Kidney (tissue), 14 donors: Measurements from ENCODE around the gene TBC1D24. TPM values are rescaled to one million over a fixed set of nuclear protein-coding genes. Genes with fewer than 3 reads are reported as not detected.

Experiments
- DNase-seq, 5 donors: peaks; one replicate each; pipeline ENCODE4 v3.0.0-alpha.2; 2013 to 2020
- FAIRE-seq: peaks from 2 replicates; lab custom pipeline; 2012; peaks lifted over from hg19 to GRCh38; lab: Jason Lieb, UNC
- H3K27ac ChIP-seq, 2 donors: one replicate each; pipeline ENCODE4 v1.7.0; 2013; ENCODE audit warnings: low read depth in 2 of 2, low read length in 2 of 2, inconsistent platforms in 1 of 2
- H3K27me3 ChIP-seq: one replicate; pipeline ENCODE4 v1.7.1; 2013; ENCODE audit warnings: low read length, inconsistent platforms; ENCODE audit not compliant: control insufficient read depth, insufficient read depth
- H3K36me3 ChIP-seq, 3 donors: one replicate each; pipeline versions ENCODE4 v1.7.0 to v1.7.1; 2013; ENCODE audit warnings: low read length in 3 of 3, control low read depth in 1 of 3, inconsistent platforms in 1 of 3; ENCODE audit not compliant: insufficient read depth in 3 of 3, control insufficient read depth in 2 of 3
- H3K4me1 ChIP-seq, 3 donors: one replicate each; pipeline versions ENCODE4 v1.7.0 to v1.7.1; 2013; ENCODE audit warnings: low read length in 3 of 3, inconsistent platforms in 1 of 3, low read depth in 1 of 3; ENCODE audit not compliant: control insufficient read depth in 2 of 3, insufficient read depth in 2 of 3
- H3K4me3 ChIP-seq, 3 donors: one replicate each; pipeline versions ENCODE4 v1.7.0 to v1.8.1; 2013; ENCODE audit warnings: low read length in 3 of 3, control low read depth in 1 of 3, inconsistent platforms in 1 of 3
- H3K9ac ChIP-seq, 3 donors: one replicate each; pipeline versions ENCODE4 v1.7.0 to v1.7.1; 2013; ENCODE audit warnings: low read length in 3 of 3, control low read depth in 1 of 3, inconsistent platforms in 1 of 3
- H3K9me3 ChIP-seq, 3 donors: one replicate each; pipeline versions ENCODE4 v1.7.0 to v1.7.1; 2013; ENCODE audit warnings: low read length in 3 of 3, control low read depth in 1 of 3, inconsistent platforms in 1 of 3; ENCODE audit not compliant: control insufficient read depth in 2 of 3, insufficient read depth in 1 of 3
- intact Hi-C: fragments of 100-400 bp; cut with DNase I; formaldehyde crosslinking; loops from one replicate; pipeline ENCODE4 v1.11.1; 2022
- polyA plus RNA-seq: library from polyadenylated mRNA; stranded (reverse); fragments of 350-450 nt; fragmentation: Illumina TruSeq; extraction: RNeasy Lipid Tissue Mini Kit (QIAGEN cat#74804); gene quantifications from one replicate; pipeline ENCODE4 v1.2.3, GENCODE V29; 2014; ENCODE audit warnings: low read depth, low replicate concordance; ENCODE audit not compliant: insufficient read depth
- total RNA-seq: library from RNA; stranded (reverse); fragmentation: NEBNext Ultra II Directional; extraction: Animal tissue kit (Norgen Biotek cat#: 25700); gene quantifications from one replicate; pipeline ENCODE4 v1.2.1, GENCODE V29; 2021
- TF ChIP-seq, protein P1 (sequence below): IDR thresholded peaks from 3 replicates; pipeline ENCODE4 v1.5.1; 2012; ENCODE audit warnings: mild to moderate bottlenecking, moderate library complexity, borderline replicate concordance; ENCODE audit not compliant: insufficient read depth; ENCODE audit errors: extremely low read depth
- donor health status: control.
- donor health status: control.
- donor health status: control.
- donor health status: control.
- donor health status: control.
- donor health status: DM: yes; HTN: yes; CAD: no.
- donor health status: Normal renal cell carcinoma (clear cell type).

Gene TBC1D24
- total and polyA plus RNA-seq, 2 donors from 2014 or later = 23.9 to 25.7 TPM

DNA sequence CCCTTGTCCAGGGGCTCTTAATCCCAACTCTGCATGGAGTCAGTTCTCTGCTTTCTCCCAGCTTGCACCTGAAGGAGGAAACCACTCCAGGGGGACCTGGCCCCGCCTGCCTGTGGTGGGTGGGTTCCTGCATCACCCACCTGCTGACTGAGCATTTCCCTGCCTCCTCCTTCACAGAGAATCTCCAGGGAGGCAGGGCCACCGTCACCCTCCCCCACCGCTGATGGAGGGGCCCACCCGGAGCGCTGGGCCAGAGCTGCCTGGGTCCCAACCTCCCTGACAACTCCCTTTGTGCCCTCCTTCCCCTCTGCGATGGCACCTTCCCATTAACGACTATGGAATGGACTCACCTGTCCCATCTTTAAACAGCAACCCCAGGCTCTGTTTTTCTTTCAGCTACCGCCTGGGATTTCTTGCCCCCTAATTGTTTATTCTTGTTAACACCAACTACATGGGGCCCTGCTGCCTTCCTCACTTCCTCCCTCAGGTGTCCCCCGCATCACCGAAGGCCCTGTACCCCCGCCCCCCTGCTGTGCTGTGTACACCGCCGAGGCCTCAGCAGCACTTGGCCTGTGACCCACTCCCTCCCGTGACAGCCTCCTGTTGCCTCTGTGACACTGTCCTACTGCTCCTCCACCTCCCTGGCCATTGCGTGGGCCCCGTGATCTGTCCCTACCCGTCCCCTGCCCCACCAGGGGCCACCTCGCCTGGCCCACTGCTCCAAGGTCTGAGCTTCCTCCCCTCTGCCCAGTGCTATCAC, 15.9 kb upstream of the TBC1D24 start:
- Histone ChIP-seq H3K4me1 (peaks cover 0 to 6% (median 0%) of the 10 kb centered on the region in 3 donors), H3K9me3 (no peaks in the 10 kb centered on the region), H3K36me3 (no peaks in the 10 kb centered on the region), H3K27me3 (no peaks in the 10 kb centered on the region), H3K9ac (peak overlapping the region in 2 of 3 donors; percentile 49 to 80), H3K27ac (no peak overlapping the region), H3K4me3 (peak overlapping the region; percentile 42 to 79 (median 75))
- intact Hi-C loops = no loop called here
- peak in 1 of 5 donors; percentile 57 for DNase-seq
- TF ChIP-seq, protein P1, sequence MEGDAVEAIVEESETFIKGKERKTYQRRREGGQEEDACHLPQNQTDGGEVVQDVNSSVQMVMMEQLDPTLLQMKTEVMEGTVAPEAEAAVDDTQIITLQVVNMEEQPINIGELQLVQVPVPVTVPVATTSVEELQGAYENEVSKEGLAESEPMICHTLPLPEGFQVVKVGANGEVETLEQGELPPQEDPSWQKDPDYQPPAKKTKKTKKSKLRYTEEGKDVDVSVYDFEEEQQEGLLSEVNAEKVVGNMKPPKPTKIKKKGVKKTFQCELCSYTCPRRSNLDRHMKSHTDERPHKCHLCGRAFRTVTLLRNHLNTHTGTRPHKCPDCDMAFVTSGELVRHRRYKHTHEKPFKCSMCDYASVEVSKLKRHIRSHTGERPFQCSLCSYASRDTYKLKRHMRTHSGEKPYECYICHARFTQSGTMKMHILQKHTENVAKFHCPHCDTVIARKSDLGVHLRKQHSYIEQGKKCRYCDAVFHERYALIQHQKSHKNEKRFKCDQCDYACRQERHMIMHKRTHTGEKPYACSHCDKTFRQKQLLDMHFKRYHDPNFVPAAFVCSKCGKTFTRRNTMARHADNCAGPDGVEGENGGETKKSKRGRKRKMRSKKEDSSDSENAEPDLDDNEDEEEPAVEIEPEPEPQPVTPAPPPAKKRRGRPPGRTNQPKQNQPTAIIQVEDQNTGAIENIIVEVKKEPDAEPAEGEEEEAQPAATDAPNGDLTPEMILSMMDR = no peak
- FAIRE-seq = no peak

DNA sequence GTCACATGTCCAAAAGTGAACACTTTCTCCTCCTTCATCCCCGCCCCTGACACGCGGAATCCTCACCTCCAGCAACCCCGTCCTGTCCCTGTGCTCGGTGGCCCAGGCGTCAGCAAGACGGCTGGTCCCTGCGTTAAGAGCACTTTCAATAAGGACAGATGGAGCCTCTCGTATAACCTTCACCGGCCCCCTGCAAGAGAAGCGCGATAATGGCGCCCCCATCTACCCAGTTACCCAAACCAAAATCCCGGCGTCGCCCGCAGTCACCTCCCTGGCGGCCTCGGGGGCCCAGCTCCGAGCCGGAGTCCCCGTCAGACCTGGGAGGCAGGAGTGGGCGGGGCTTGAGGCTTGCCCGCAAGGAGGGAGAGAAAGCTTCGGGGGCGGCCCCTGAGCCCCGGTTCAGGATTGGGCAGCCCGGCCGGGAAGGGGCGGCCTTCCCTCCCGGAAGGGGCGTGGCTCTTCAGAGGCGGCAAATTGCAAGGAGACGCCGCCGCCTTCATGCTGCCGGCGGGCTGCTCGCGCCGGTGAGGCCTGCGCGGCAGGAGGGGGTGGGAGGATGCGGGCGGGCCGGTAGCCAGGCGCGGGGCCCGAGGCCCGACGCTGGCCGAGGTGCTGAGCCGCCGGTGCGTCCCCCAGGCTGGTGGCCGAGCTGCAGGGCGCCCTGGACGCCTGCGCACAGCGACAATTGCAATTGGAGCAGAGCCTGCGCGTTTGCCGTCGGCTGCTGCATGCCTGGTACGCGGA, 15.1 kb upstream of the TBC1D24 start, which contains the start of gene TEDC2:
Gene TEDC2, plus strand, starts transcription at position 463 of the 744 bp plus-strand sequence. Its CDS starts 36 bp downstream, at position 499.
- H3K9me3 ChIP-seq = no peaks in the 10 kb centered on the region
- no peaks in the 10 kb centered on the region for H3K27me3 ChIP-seq
- H3K9ac ChIP-seq = peak within 1 kb of the TSS; percentile 6 to 80 (median 49)
- DNase-seq (peak; percentile 96 to 99 (median 97)), FAIRE-seq (peak; percentile 83)
- H3K36me3 ChIP-seq = no peaks in the 10 kb centered on the region
- peaks cover 0 to 6% (median 0%) of the 10 kb centered on the region in 3 donors for H3K4me1 ChIP-seq
- H3K27ac ChIP-seq = no peak within 1 kb of the TSS
- TF ChIP-seq, protein P1 = no peak
- H3K4me3 ChIP-seq = peak within 1 kb of the TSS; percentile 42 to 79 (median 75)
- intact Hi-C loops = no loop called here

DNA sequence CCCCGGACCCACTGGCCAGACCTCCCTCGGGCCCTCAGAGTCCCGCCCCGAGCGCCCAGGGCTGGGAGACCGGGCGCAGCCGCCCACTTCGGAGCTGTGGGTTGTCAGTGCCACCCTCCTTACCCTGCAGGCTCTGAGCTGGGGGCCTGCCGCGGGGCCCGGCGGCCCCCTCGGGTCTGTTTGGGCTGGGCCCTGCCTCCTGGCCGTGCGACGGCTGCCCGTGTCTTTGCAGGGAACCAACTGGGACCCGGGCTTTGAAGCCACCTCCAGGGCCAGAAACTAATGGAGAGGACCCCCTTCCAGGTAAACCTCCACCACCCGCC, 14.6 kb upstream of the TBC1D24 start:
- DNase-seq (no peak), FAIRE-seq (no peak)
- intact Hi-C loops = no loop called here
- Histone ChIP-seq H3K9ac (no peak overlapping the region), H3K4me1 (peaks cover 0 to 6% (median 0%) of the 10 kb centered on the region in 3 donors), H3K9me3 (no peaks in the 10 kb centered on the region), H3K4me3 (peak overlapping the region in 2 of 3 donors; percentile 11 to 79), H3K27ac (no peak overlapping the region), H3K36me3 (no peaks in the 10 kb centered on the region), H3K27me3 (no peaks in the 10 kb centered on the region)
- TF ChIP-seq, protein P1 = no peak
